WTC11 (cell line): Measurements from ENCODE around the gene PLXNA1. TPM values are rescaled to one million over a fixed set of nuclear protein-coding genes. Genes with fewer than 3 reads are reported as not detected.

Experiments used
- ATAC-seq: fragments of 200-7000 bp; cut with Tn5 transposase; 2 replicates; pipeline ENCODE4 v1.10.0; 2021; ENCODE audit warnings: mild to moderate bottlenecking, moderate library complexity
- CTCF ChIA-PET: fragments of 300-600 bp; sonication (Branson Sonifier 250); formaldehyde crosslinking; loops from one replicate; lab custom pipeline; 2021; ENCODE audit warnings: antibody characterized with exemption; lab: Charles Lee
- POLR2A ChIA-PET: fragments of 350-600 bp; sonication (Branson Sonifier 250); formaldehyde crosslinking; loops from one replicate; lab custom pipeline; 2021; ENCODE audit warnings: antibody characterized with exemption; lab: Charles Lee
- DNase-seq: peaks from one replicate; pipeline ENCODE4 v3.0.0; 2021; ENCODE audit warnings: low spot score
- H3K27ac Mint-ChIP-seq: 2 replicates; pipeline ENCODE4 v1.8.0; 2021; ENCODE audit warnings: mixed read lengths
- H3K27me3 Mint-ChIP-seq: 2 replicates; pipeline ENCODE4 v1.8.0; 2021; ENCODE audit warnings: low read depth, mild to moderate bottlenecking, moderate library complexity, mixed read lengths
- H3K36me3 Mint-ChIP-seq: 2 replicates; pipeline ENCODE4 v1.8.0; 2021; ENCODE audit warnings: mixed read lengths
- H3K4me1 Mint-ChIP-seq: 2 replicates; pipeline ENCODE4 v1.8.0; 2022; ENCODE audit warnings: mixed read lengths
- H3K4me3 Mint-ChIP-seq: 2 replicates; pipeline ENCODE4 v1.8.0; 2021; ENCODE audit warnings: mild to moderate bottlenecking, moderate library complexity, mixed read lengths
- H3K9me3 Mint-ChIP-seq: 2 replicates; pipeline ENCODE4 v1.8.0; 2021; ENCODE audit warnings: mixed read lengths
- AR ChIP-seq: fragments of 250-450 bp; sonication (Bioruptor Pico); IDR thresholded peaks from 2 replicates; pipeline ENCODE4 v1.9.0; 2021; ENCODE audit warnings: mild to moderate bottlenecking
- ATF6 ChIP-seq: sonication (generic); formaldehyde crosslinking; IDR thresholded peaks from 2 replicates; pipeline ENCODE4 v1.8.1; 2023; ENCODE audit warnings: mild to moderate bottlenecking, missing genetic modification reagents
- CBFB ChIP-seq: sonication (generic); formaldehyde crosslinking; IDR thresholded peaks from 2 replicates; pipeline ENCODE4 v1.8.1; 2022; ENCODE audit warnings: mild to moderate bottlenecking, low read depth, missing genetic modification reagents
- EMX1 ChIP-seq: fragments of 250-450 bp; sonication (Bioruptor Pico); IDR thresholded peaks from 2 replicates; pipeline ENCODE4 v1.8.0; 2021; ENCODE audit warnings: mild to moderate bottlenecking
- FOXK1 ChIP-seq: sonication (generic); formaldehyde crosslinking; IDR thresholded peaks from 2 replicates; pipeline ENCODE4 v1.8.0; 2022; ENCODE audit warnings: mild to moderate bottlenecking, moderate library complexity, missing genetic modification reagents
- JAZF1 ChIP-seq: fragments of 250-450 bp; sonication (Bioruptor Pico); IDR thresholded peaks from 2 replicates; pipeline ENCODE4 v1.9.0; 2021; ENCODE audit warnings: moderate library complexity, mild to moderate bottlenecking, inconsistent platforms
- KAT7 ChIP-seq: sonication (generic); formaldehyde crosslinking; IDR thresholded peaks from 2 replicates; pipeline ENCODE4 v1.8.1; 2023; ENCODE audit warnings: missing genetic modification reagents, mild to moderate bottlenecking, borderline replicate concordance
- MXD4 ChIP-seq: fragments of 250-450 bp; sonication (Bioruptor Pico); IDR thresholded peaks from 2 replicates; pipeline ENCODE4 v1.8.0; 2021; ENCODE audit warnings: mild to moderate bottlenecking, moderate library complexity, borderline replicate concordance
- MYBL2 ChIP-seq: sonication (generic); formaldehyde crosslinking; IDR thresholded peaks from 2 replicates; pipeline ENCODE4 v1.8.1; 2023; ENCODE audit warnings: mild to moderate bottlenecking, moderate library complexity, missing genetic modification reagents
- RORB ChIP-seq: fragments of 250-450 bp; sonication (Bioruptor Pico); IDR thresholded peaks from 2 replicates; pipeline ENCODE4 v1.9.0; 2021; ENCODE audit warnings: mild to moderate bottlenecking
- TEAD1 ChIP-seq: sonication (generic); formaldehyde crosslinking; IDR thresholded peaks from 2 replicates; pipeline ENCODE4 v1.8.0; 2022; ENCODE audit warnings: mild to moderate bottlenecking, missing genetic modification reagents
- ZNF121 ChIP-seq: sonication (generic); formaldehyde crosslinking; IDR thresholded peaks from 2 replicates; pipeline ENCODE4 v1.8.0; 2023; ENCODE audit warnings: missing genetic modification reagents
- ZNF219 ChIP-seq: sonication (generic); formaldehyde crosslinking; IDR thresholded peaks from 2 replicates; pipeline ENCODE4 v1.8.0; 2023; ENCODE audit warnings: missing genetic modification reagents, mild to moderate bottlenecking, borderline replicate concordance
- ZNF263 ChIP-seq: sonication (generic); formaldehyde crosslinking; IDR thresholded peaks from 2 replicates; pipeline ENCODE4 v1.8.1; 2022; ENCODE audit warnings: low read depth, mild to moderate bottlenecking, moderate library complexity, missing genetic modification reagents
- ZNF423 ChIP-seq: fragments of 250-450 bp; sonication (Bioruptor Pico); IDR thresholded peaks from 2 replicates; pipeline ENCODE4 v2.1.2; 2022; ENCODE audit warnings: mild to moderate bottlenecking, moderate library complexity
- ZSCAN18 ChIP-seq: fragments of 250-450 bp; sonication (Bioruptor Pico); IDR thresholded peaks from 2 replicates; pipeline ENCODE4 v2.1.2; 2022; ENCODE audit warnings: mild to moderate bottlenecking, moderate library complexity
- total RNA-seq: library from RNA; stranded (reverse); gene quantifications from 3 replicates; pipeline ENCODE4 v1.2.3, GENCODE V29; 2021
- TF ChIP-seq, protein P1 (sequence below): sonication (generic); formaldehyde crosslinking; IDR thresholded peaks from 2 replicates; pipeline ENCODE4 v1.8.1; 2022; ENCODE audit warnings: low read depth, mild to moderate bottlenecking, moderate library complexity, missing genetic modification reagents, borderline replicate concordance
- TF ChIP-seq, protein P2 (sequence below): sonication (generic); formaldehyde crosslinking; conservative IDR thresholded peaks from 2 replicates; pipeline ENCODE4 v1.8.1; 2022; ENCODE audit warnings: mild to moderate bottlenecking, missing genetic modification reagents

The PLXNA1 gene
- total RNA-seq, 1 experiment from 2014 or later: 53.8 TPM

DNA sequence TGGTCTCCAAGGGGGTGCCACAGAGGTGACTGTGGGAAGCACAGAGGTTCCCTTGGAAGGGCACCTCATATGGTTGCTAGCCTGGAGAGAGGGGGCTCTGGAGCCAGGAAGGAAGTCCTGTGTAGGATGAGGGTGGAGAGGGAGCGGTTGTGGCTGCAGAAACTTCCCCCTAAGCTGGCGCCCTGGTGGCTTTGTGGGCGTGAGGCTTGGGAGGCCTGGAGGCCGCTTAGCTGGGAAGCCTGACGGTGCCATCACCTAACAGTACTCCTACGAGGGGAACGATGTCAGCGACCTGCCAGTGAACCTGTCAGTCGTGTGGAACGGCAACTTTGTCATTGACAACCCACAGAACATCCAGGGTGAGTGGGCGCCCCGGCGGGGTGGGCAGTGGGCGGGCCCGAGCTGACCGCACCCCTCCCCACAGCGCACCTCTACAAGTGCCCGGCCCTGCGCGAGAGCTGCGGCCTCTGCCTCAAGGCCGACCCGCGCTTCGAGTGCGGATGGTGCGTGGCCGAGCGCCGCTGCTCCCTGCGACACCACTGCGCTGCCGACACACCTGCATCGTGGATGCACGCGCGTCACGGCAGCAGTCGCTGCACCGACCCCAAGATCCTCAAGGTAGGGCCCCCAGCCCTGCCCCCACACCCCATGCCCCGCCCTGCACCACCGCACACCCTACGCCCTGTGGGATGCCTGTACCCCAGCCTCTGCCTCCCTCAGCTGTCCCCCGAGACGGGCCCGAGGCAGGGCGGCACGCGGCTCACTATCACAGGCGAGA is 31.0 kb downstream of the PLXNA1 start:
- H3K36me3 Mint-ChIP-seq: peaks cover 21% of the 10 kb centered on the region; the same call in 1 of the 2 replicates
- ChIA-PET CTCF (interaction anchor here (0.6 kb wide), 1 partner anchor 561 kb away, joined by 5 read pairs; no protein-coding TSS in a partner anchor), POLR2A (no interaction called here)
- DNase-seq: no peak
- TF ChIP-seq JAZF1 (CRISPR knock-in tag) (no peak), KAT7 (no peak), ZNF121 (CRISPR knock-in tag) (no peak), ZNF263 (no peak), CBFB (CRISPR knock-in tag) (no peak), TEAD1 (no peak)
- no peak overlapping the region for H3K27ac Mint-ChIP-seq
- no peaks in the 10 kb centered on the region for H3K4me1 Mint-ChIP-seq
- no peaks in the 10 kb centered on the region for H3K9me3 Mint-ChIP-seq
- no peak for ATAC-seq
- H3K27me3 Mint-ChIP-seq: no peaks in the 10 kb centered on the region
- H3K4me3 Mint-ChIP-seq: no peak overlapping the region

GRCh38 chr3:127014536-127015281 is 31.8 kb downstream of the PLXNA1 start:
- Mint-ChIP-seq H3K27ac (no peak overlapping the region), H3K27me3 (no peaks in the 10 kb centered on the region)

More at GRCh38 chr3:127014536-127015281, 31.8 kb downstream of the PLXNA1 start:
- H3K36me3 Mint-ChIP-seq: peaks cover 22% of the 10 kb centered on the region; the same call in 1 of the 2 replicates
- H3K4me3 Mint-ChIP-seq: no peak overlapping the region
- H3K9me3 Mint-ChIP-seq: no peaks in the 10 kb centered on the region
- POLR2A ChIA-PET: no interaction called here
- H3K4me1 Mint-ChIP-seq: no peaks in the 10 kb centered on the region
- CTCF ChIA-PET: no interaction called here
- ATAC-seq (no peak; the same call in 1 of the 2 replicates), DNase-seq (no peak)
- TF ChIP-seq AR (CRISPR knock-in tag) (no peak), JAZF1 (CRISPR knock-in tag) (no peak), ZNF219 (CRISPR knock-in tag) (no peak), ZNF423 (CRISPR knock-in tag) (no peak), EMX1 (CRISPR knock-in tag) (no peak), RORB (no peak), ZSCAN18 (CRISPR knock-in tag) (no peak), ATF6 (CRISPR knock-in tag) (no peak), MXD4 (no peak), FOXK1 (CRISPR knock-in tag) (no peak), MYBL2 (CRISPR knock-in tag) (no peak)
- TF ChIP-seq, protein P1, sequence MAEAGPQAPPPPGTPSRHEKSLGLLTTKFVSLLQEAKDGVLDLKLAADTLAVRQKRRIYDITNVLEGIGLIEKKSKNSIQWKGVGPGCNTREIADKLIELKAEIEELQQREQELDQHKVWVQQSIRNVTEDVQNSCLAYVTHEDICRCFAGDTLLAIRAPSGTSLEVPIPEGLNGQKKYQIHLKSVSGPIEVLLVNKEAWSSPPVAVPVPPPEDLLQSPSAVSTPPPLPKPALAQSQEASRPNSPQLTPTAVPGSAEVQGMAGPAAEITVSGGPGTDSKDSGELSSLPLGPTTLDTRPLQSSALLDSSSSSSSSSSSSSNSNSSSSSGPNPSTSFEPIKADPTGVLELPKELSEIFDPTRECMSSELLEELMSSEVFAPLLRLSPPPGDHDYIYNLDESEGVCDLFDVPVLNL: no peak
- TF ChIP-seq, protein P2, sequence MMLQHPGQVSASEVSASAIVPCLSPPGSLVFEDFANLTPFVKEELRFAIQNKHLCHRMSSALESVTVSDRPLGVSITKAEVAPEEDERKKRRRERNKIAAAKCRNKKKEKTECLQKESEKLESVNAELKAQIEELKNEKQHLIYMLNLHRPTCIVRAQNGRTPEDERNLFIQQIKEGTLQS (CRISPR knock-in tag): no peak
